ENCODE data around the gene SMIM13.

GRCh38 chr6:11062715-11063114 lies 30.9 kb upstream of the SMIM13 start:
- TF ChIP-seq CTCF (IDR thresholded peaks at IDR 0.05 in 8 of 11, conservative IDR thresholded peaks at IDR 0.05 in 3 of 11) (no peak), POLR2AphosphoS5 (IDR thresholded peaks at IDR 0.05) (no peak)
